ENCODE measurements around the gene MSI2.

Gene MSI2

DNA sequence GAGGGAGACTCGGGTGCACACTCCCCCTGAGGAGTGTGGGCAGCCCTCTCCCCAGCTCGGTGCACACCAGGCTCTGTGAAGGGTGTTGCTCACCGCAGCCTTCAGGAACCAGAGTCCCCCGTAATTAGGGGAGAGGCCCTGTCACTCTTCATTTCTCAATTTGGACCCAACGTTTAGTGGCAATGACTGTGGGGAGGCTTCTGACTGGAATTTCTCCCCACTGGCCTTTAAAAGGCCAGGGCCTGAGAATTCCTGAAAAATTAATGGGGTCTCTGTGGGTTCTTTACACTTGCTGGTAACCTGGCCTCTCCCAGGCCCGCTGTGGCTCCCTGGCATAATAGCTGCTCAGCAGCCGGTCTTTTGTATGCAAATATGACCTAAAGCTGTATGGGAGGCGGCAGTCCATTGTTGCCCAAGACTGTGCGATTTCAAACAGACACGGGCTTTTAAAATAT, 209.7 kb downstream of the MSI2 start:
- no peak for DNase-seq

DNA sequence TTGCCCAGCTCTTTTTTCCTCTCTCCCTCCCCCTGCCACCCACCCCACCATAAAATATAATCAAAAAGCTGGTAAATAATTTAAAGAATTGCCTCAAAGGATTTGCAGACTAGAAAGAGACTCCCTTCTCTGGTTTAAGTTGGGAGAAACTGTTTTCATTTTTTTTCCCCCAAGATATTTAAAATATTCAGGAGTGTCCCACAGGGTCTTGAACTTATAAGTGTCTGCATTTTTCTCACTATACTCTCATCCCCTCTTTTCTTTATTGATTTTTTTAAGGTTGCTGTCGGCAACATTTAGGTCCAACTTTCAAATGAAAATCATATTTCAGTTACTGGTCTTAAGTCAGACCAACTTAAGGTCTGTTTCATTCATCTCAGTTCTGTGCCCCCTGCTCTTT, 210.2 kb downstream of the MSI2 start:
- no peak for DNase-seq

DNA sequence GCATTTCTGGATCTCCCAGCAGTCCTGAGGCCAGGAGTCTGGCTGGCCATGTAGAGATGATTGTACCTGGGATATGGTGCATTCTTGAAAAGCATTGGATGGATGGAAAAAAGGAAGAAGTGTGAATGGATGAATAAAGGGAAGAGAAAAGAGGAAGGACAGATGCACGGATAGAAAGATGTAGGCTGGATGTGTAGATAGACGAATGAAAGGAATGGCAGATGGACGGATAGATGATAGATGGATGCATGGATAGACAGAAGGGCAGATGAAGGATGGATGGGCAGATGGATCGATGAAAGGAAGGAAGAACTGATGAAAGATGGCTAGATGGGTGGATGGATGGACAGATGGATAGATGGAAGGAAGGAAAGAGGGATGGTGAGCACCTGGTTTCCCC, 210.9 kb downstream of the MSI2 start:
- no peak for DNase-seq

DNA sequence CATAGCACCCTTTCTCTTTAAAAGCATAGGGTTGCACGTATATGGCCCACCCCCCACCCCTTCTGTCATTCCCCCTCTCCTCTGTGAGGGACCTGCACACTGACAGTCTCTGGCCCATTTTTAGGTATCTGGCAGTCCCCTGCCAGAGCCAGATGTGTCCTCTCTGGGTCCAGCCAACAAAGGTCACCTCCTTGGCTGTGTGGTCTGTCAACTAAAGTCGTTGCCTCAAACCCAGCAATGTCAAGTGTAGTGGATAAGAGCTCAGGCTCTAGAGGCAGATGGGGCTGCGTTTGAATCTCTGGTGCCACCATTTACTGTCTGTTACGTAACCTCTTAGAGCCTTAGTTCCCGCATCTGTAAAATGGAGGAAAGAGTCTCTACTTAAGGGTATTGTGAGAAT, 211.5 kb downstream of the MSI2 start:
- DNase-seq = no peak

DNA sequence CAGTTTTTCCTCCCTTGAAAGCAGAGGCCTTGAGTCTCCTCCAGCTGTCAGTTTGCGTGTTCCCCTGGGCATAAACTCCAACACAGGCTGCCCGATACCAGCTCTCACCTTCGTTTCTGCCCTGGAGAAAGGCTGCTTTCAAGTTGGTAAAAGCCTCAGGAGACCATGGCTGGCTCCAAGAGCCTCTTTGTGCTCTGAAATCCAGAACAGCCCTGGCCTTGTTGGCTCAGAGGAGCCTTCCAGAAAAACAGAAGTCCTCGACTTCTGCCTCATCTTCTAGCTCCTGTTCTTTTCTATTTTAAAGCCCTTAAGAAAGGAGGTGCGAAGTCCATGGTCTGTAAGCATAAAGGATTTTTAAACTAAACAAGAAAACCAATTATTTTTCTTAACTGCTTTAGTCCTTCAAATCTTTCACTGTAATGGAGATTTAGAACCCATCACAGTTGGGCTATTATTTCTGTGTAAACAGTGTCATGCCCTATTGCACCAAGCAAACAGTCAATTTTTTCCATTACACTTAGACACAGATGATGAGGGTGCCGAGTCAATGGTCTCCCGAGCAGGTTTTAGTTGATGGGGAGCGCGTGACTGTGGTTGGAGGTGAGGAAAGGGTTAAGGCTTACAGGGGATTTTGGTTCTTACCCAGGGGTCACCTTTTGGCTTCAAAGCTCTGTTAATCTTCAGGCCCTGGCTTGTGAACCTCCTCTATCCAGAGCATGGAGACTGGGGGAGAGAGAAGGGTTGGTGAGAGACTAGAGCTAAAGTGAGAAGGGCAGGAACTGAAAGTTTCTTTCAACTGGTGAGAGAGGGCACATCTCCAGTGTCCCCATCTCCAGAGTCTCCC, 212.8 kb downstream of the MSI2 start:
- peak; percentile 44 for DNase-seq

DNA sequence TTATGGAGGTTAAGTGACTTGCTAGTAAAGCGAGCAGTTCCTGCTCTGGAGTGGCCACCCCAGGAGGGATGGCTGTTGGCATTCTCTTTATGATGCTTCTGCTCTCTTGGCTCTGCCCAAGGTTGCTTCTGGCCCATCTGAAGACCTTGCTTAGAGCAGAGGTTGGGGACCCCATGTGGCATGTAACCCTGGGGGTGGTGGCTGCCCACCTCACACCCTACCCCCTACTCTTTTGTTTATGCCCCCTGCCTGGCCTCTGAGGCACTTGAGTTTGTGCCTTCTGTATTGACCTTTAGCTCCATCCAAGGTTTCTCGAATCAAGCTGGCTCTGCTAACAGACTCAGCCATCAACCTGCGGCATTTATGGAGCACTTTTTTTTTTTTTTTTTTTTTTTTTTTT, 214.6 kb downstream of the MSI2 start:
- DNase-seq = no peak

DNA sequence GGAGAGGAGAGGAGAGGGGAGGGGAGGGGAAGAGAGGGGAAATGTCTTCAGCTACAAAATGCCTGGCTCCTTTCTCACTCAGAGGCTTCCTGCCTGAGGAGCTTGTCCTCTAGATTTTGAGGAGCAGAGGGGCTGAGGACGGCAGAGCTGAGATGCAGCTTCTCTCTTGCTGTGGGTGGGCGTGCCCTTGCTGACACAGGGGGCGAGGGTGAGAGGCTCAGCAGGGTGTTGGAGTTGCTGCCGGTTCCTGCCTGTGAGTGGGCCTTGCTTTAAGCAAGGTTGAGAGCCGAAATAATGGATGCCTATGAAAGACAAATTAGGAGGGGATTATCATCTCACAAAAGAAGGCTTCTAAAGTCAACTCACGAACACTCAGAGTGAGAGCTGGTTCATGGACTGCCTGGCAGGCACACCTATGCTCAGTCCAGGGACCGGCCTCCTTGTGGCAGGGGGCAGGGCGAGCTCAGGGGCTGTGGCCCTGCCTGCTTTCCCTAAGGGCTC, 215.6 kb downstream of the MSI2 start:
- no peak for DNase-seq

DNA sequence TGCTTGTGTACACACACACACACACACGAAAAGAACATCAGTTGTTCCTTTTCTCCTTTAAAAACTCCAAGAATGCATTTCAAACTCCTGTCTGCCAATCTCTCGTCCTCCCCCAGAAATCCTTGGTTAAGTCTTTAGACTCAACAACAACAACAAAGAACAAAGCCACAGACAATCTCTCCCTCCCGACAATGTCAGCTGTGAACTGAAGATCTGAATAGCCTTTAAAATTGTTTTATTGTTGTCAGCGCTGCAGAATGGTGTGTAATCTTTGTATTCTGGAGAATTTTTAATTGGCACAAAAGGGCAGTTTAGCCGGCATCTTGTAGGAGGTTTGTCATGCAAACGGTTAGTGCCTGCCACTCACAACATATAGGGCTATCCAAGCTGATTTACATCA, 219.5 kb downstream of the MSI2 start:
- no peak for DNase-seq

DNA sequence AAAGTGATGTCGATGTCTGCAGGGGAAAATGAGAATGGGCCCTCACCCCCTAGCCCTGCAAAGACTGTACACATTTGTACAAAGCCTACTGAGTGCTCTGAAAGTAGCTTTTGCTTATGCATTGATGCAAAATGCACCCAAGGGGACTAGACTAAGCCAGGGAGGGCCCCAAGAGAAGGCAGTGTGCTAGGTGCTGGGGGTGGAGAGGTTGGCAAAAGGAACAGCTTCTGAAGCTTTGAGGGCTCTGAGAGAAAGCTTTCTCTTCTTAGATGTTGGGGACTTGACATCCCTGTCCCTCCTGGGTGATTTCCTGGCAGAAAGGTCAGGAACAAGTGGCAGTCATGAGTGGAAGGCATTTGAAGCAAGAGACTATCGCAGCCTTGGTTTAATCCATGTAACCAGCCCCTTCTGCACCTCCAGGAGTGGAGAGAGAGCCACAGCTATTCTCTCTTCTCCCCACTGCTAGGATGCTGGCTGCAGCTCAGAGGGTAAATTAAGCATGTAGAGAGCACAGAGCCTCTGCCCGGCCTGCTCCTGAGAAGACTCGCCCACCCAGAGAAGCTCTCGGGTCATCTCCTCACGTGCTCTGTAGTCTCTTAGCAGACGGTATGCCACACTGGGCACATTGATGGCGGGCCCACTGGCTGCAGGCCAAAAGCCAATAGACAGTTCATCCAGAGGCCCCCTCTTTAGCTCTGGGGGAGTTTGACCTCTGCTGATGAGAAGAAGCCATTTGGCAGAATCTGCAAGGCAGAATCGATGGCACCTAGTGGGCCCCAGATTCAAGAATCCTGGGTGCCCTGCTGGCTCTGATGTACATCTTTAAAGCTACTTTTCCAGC, 221.4 kb downstream of the MSI2 start:
- DNase-seq = no peak

DNA sequence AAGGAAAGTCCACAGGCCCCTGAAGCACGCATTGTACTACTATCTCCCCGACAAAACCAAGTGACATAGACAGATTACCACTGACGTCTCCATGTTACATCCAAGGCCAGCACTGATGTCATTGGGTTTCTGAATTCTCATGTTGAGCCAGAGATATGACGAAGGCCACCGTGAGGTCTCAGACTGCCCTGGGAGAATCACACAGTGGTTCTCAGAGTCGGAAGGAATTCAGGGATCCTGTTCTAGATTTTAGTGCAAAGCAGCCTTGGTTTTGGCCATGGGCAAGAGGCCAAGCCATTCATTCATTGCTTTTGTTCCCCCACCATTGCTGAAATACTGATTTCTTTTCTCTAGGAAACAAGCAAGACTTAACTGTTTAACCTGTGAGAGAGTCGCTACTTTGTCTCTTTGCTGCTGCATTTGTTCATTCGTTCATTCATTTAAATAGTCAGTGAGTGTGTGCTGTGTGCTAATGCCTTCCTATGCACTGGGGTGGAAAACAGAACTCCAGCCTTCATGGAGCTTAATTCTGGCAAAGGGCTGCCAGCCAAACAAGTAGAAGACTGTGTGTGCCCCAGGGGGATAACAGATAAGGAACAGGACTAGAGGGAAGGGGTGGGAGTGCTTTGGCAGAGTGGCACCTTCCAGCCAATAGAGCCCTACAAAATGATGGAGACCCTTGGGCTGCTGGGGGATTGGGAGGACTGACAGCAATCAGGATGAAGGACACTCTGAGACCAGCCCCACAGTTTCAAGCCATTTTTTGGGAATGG, 222.3 kb downstream of the MSI2 start:
- no peak for DNase-seq

DNA sequence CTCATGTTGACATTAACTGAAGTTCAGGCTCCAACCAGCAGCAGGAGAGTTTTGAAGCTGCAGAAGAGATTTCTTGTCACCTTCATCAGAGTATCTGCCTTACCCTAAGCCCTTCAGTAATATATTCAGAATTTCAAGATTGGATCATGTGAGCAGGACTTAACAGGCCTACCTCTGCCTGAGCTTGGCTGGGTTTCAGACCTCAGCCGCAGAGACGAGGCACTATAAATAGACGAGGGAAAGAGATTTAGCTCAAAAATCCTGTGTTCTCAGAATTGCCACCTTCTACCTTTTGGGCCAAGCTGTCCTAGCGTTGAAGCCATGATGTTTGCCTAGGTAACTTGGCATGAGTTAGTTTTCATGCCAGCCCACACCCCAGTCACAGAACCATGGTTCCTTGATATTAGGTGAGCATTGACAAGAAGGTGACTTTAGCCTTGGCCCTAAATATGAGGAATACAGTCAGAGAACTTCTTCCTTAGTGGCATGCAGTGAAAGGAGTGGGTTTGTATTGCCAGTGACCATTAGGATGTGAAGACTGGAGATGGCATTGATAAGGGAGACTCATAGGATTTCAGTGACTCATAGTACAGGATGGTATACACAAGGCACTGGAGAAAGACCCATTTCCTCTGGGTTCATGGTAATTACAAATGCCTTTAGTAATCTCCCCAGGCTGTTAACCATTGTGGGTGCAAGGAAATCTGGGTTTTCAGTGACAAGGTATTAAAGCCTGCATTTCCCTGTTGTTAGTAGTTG, 224.3 kb downstream of the MSI2 start:
- DNase-seq = no peak

DNA sequence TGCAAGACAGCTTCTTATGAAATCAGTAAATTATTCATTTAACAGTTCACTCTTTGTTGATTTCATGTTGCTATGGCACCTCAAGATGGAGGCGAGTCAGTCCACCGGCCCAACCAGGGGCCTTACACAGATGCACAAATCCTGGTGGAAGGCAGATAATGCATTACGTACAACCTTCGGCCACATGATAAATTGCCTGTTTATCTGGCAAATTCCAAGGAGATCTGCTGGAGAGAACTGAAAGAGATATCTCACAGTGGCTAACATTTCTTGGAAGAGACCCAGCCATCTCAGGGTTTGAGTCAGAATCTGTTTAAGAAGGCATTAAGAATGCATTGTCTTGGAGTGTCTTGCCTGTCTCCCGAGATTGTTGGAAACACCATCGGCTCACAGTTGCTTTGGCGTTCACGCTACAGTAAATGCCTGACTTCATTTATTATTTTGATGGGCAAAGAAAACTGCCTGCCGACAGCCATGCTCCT, 225.6 kb downstream of the MSI2 start:
- no peak for DNase-seq

DNA sequence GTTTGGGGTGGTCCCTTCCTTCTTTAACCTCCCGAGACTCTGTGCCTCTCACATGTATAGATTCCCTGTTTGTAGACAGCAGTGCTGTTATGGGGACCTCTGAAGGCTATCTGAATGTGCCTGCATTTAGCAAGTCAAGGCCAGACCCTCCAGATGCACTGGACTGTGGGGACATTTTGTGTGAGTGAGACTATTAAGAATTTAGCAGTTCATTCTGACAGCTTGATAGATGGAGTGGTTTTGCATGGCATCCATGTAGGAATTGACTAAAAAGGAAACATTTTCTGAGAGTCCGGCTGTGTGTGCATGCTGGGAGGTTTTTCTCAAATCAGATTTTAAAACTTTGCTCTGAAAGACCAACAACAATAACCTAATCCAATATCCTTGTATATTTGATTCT, 226.3 kb downstream of the MSI2 start:
- no peak for DNase-seq

DNA sequence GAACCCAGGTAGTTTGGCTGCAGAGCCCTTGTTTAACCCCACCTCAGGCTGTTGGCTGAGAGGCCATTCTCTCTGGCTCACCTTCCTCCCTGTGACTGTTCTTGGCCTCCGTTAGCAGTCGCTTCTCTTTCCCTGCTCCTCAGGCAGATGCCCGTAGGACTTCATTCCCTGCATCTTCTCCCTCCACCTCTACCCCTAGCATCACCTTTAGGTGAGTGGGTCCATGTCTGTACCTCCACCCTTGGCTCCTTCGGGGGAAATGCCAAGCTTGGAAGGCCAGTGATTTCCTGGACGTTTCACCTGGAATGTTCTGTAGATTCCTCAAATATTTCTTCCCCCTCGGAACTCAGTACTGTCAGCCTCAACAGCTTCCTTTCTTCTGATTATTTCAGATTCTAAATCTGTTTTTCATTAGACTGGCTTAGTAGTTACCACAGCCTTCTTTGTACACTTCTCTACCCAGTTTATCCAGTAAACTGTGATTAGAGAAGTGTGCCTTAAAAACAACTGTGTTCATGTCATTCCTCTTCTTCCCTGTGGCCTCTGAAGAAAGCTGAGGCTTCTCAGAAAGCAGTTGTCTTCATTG, 227.9 kb downstream of the MSI2 start:
- DNase-seq = no peak

DNA sequence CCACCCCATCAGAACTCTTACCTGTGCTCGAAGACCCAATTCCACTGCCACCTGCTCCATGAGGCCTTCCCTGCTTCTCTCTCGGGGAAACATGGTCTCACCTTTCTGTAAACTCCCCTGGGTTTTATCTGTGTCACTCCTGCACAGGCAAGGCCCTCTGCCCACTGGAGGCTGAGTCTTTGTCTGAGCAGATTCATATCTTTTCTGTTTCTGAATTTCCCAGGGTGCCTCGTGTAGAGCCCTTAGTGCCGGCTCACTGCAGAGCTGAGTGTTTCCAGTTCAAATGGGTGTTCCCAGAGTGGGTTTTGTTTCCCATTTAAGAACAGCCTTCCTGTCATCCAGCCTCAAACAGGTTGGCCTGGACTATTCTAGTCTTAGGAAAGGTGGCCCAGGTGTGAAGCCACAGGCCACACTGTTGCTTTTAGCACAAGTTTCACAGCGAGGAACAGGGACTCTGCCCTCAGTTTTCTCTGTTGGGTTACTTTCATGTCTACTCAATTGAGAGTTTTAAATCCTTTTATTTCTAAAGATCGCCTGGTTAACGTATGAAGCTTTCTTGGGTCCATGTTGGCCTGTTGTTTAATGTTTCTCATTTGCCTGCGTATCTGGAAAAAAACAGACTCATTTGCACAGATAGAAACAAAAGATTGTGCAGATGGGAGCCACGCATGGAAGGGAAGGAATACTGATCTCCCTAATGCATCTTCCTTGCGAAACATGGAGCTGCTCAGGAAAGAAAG, 228.7 kb downstream of the MSI2 start:
- no peak for DNase-seq

DNA sequence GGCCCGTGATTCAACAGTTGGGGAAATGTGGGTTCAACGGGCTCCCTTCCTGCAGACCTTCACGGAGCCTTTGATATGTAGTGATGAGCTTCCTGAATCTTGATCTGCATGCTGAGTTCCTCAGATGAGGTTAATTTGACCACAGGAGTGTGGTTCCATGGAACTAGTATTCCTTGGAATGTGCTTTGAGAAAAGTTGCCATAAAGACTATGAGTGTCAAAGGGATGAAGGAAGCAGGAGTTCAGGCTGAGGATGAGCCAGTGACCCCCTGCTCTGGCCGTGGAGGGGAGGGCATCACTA, 229.2 kb downstream of the MSI2 start:
- no peak for DNase-seq

DNA sequence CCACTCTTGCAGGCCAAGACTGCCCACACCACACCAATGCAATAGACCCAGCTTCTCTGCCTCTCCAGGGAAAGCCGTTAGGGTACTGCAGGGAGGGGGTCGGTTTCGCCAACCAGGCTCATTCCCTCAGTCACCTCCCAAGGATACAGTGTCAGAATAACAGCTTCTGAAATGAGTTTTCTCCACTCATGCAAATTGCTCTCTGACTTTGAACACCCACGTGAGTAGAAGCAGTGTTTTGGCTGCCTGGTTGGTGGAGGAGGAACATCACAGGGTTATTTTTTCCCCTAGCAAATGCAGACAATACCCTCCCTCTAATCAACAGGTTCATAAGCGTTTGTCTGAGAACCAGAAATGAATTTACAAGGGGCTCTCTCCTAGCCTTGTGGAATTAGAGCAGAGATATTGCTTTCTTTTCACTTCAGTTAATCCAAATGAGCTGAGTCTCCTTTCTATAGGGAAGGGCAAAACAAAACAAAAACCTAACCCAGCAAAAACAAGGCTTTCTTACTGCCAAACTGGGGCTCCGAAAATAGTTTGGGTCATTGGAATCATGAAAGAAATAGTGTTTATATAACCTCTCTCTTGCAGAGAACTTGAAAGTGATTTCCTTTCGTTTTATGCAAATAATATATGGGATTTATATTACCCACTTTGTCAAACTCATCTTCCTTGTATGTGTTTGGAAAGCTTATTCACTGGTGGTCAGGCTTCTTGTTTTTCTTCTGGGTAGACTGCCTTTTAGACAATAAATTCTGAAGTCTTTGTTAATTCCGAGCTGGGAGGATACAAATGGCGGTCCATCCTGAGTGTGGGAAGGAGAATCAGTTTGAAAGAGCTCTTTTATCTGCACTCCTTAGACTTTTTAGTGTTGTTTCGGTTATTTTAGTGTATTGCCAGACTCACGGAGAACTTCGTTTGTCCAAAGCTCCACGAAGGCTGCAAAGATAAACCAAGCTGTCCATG, 229.9 kb downstream of the MSI2 start:
- no peak for DNase-seq

DNA sequence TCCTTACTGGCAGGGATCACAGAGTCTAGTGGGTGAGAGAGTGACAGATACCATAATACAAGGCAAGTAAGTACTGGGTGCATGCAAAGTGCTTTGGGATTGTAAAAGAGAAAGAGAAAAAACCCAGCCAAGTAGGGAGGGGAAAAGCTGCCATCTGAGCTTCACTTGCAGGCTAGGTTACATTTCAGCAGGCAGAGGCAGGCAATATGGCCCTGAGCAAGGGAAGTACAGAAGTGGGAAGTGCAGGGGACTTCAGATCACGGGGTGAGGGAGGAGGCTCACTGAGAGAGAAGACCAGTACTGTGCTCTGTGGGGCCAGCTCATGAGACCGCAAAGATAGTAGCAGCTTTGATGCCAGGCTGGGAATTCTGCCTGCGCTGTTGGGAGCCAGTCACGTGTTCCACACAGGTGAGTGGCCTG, 230.6 kb downstream of the MSI2 start:
- DNase-seq = no peak

DNA sequence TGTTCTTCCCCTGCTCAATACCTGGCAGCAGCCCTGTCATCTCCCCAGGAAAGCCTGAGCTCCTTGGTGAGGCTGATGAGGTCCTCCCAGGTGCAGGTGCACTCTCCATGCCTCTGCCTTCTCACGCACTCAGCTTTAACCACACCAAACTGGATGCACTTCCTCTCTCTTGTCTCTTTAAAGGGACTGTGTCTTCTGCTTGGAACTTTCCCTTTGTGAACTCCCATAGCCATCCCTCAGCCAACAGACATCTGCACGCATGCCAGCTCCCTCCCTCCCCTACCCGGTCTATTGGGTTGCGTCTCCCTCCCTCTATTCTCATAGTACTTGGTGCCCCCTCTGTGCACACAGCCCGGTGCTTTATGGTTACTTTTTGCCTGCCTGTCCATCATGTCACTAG, 231.2 kb downstream of the MSI2 start:
- no peak for DNase-seq

DNA sequence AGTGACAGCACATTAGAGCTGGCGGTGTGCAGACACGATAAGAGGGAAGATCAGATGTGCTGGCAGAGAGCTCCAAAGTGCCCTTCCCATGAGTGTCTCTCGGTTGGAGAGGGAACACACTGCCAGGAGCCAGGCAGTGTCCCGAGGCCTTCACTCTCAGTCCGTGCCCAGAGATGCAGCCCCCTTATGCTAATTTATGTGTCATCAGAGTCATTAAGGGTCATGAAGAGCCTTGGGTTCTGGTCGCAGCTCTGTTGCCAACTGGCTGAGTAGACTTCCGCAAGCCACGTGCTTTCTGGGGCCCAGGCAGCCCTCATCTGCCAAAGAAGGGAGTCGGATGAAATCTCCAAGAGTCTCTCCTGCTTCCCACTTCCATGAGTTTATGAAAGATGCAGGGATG, 232.5 kb downstream of the MSI2 start:
- no peak for DNase-seq

Measured in NCI-H748 treated with DMSO at 0.1 percent for 48 hours (cell line).